ENCODE results near the gene PTPRA.

Gene PTPRA

DNA sequence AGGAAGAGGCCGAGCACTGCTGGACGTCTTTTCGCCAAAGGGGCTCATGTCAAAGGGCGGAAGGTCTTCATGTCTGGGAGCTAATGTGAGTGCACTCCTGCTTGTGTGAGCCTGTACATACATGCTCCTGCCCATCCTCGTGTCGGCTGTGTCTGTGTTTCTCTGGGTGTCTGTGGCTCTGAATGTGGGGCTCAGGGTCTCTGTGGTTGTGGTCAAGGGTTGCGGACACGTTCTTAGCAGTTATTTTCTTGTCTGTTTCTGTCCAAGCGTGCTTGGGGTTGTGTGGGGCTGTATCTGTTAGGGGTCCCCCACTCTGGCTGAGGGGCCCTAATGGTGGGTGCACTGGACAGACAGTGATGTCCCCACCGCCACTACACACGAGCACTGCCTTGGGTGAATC is 208.4 kb downstream of the PTPRA start:
- no peak for DNase-seq

DNA sequence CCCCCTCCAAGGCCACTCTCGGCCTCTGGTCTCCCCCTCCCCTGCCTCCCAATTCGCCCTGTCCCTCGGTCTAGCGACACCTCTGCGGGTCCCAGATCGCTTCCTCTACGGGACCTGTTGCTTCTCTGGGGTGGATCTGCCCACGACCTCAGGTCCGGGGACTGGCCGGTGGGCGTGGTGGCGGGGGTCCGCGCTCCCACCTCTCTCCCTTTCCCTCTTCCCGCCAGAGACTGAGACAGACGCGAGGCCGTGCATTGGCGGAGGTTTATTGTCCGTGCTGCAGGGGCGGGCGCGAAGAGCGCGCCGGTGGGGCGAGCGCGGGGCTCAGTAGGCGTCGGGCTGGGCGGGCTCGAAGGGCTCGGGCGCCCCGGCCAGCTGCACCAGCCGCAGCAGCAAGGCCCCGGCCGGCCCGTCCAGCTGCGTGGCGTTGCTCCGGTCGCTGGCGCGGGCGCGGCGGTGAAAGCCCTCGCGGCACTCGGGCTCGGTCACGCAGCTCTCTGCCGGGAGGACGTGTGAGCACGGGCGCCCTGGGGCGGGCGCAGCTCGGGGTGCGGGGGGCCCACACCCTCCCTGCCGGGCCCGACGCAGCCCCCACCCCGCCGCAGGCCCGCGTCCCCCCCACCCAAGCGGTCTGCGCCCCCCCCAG is 209.1 kb downstream of the PTPRA start:
- DNase-seq: no peak

DNA sequence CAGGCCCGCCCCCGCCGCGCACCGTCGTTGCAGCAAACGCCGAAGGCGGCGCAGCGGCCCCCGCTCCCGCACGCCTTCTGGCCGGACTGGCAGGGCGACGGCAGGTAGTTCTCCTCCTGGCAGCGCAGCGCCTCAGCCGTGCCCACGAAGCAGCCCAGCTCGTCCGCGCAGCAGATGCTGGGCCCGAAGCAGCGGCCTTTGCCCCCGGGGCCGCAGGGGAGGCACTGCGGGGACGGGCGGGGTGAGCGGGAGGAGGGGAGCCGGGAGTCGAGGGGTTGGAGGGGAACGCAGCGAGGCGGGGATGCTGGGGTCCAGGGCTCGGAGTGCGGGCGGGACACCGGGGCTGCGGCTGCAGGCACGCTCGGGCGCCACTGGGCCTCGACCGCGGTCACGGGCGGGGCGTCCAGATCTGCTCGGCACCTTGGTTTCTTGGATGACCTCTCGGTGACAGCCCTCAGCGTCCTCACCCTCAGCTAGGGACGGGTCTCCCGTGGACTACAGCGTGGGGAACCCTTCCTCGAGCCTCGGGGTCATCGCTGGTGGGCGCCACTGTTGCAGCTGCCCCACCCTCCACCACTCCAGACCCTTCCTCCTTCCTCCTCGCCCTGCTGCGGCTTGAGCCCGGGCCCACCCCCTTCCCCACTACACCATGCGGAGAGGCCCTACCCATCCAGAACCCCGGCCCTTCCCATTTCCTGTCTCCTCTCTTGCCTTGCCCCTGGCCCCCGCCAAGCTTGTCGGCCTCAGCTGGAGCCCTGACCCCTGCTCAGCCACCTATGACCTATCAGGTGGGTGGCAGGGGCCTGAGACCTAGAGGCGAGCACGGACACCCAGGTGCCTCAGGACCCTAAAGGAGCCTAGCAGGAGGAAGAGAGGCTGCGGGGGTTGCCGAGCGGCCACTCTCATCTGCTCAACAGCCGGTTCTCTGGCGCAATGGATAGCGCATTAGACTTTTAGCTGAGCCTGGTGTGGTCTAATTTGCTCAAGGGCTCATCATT is 210.0 kb downstream of the PTPRA start:
- no peak for DNase-seq

DNA sequence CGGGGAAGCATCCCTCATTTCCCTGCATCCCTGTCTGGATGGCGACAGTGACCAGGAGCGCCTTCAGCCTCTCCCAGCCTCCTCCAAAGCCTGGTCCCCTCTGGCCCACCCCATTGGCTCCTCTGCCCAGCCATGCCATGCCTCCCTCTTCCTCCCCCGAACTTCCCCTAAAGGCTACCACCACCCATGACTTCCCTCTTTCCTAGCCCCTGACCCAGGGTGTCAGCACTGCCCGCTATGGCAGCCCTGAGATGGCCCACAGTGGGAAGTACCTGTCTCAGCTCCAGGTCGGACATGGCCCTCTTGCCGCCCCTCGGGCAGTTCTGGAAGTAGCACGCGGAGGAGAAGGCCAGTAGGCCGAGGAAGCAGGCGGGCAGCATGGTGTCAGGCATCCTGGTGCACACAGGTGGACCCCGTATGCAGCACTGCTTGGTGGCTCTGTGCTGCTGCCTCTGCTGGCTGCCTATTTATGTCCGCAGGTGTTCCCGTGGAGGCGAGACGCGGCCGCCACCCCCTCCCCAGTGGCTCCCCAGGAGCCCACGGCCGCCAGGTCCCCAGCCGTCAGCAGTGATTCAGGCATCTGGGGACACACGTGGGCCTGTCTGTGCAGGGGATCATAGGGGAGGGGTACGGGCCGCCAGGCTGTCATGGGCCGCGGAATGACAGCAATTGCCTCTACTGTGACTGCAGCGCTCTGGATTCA is 211.2 kb downstream of the PTPRA start, which contains the start of gene AVP:
Gene AVP (minus strand): TSS at position 442 of the 703 bp plus-strand sequence. CDS start 50 bp downstream, at position 392.
- DNase-seq: no peak

DNA sequence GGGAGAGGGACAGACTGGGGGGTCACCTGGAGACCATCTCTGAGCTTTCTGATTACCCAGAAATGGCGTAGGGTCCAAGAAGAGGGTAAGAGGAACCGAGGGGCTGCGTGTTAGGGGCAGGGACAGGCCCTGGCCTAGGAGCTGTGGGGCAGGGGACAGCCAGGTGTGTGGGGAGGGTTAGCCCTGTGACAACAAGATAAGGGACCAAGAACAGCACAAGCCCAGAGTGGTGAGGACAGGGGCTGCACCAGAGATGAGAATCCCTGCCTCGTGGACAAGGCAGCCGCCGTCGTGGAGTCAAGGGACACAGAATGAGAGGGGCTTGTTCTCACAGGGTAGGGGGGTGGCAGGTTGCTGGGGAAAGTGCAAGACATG is 211.7 kb downstream of the PTPRA start:
- no peak for DNase-seq

DNA sequence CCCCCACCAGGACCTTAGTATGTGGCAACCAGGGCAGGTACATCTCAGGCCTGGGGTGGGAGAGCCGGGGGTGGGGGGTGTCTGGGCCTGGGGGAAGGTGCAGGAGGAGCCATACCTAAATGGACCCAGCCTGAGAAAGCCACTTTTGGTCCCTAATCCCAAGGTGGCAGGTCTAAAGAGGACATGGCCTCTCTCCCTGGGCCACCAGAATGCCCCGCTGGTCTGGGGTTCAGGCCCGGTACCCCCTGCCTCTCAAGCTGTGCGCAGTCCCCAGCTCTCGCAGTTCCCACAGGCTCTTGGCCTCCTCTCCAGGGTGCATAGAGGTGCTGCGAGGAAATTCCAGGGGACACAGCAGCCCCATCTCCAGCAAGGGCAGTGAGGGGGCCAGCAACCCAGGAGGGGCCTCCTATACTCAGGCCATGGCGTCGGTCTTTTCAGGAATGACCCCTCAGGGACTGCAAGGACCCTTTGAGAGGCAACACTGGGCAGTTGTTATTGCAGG is 212.3 kb downstream of the PTPRA start:
- no peak for DNase-seq

DNA sequence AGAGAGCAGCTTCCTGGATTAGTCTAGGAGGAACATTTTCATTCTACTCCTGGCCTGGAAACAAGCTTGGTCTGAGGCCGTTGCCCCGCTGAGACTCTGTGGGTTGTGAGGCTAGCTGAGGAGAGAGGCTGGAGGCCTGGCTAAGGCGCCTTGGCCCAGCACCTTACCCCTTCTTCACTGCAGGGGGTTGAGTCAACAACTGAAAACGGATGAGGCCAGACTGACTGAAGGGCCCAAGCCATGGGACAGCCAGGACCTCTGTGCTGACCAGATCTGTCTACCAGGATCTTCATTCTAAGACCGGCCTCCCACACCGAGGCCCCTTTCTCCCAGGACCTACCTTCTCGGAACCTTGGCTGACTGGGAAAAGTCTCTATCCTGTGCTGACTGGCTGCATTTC is 214.8 kb downstream of the PTPRA start:
- no peak for DNase-seq

Data from NCI-H2107 (cell line).